NCI-H524 (cell line): ENCODE results near the gene LPCAT1.
"Not testable (repeated sequence)": the region's sequence is repeated elsewhere in the genome, so short reads cannot be mapped to it uniquely, and the experiment has no call there.

Experiments
- DNase-seq, 2 experiments: peaks; one replicate each; lab custom pipeline; 2025; lab: John Stamatoyannopoulos, UW

LPCAT1 gene

GRCh38 chr5:1522601-1523479 is 920 bp downstream of the LPCAT1 start:
- peak in 1 of 2 experiments; percentile 42 for DNase-seq

- peak; percentile 69 to 74 for DNase-seq
These were observed 1.8 kb downstream of the LPCAT1 start for GRCh38 chr5:1521671-1522600.

GRCh38 chr5:1520791-1521453 is 2.8 kb downstream of the LPCAT1 start:
- peak; percentile 94 to 98 for DNase-seq

- no peak for DNase-seq
These were observed 4.0 kb downstream of the LPCAT1 start for GRCh38 chr5:1519631-1520210.

GRCh38 chr5:1517838-1518237 is 5.9 kb downstream of the LPCAT1 start:
- no peak for DNase-seq

- no peak for DNase-seq
These were observed 6.9 kb downstream of the LPCAT1 start for GRCh38 chr5:1516615-1517601.

GRCh38 chr5:1515921-1516571 is 7.7 kb downstream of the LPCAT1 start:
- DNase-seq: no peak

GRCh38 chr5:1515311-1515920 is 8.3 kb downstream of the LPCAT1 start:
- DNase-seq: no peak

GRCh38 chr5:1514819-1515310 is 8.9 kb downstream of the LPCAT1 start:
- not testable (repeated sequence) for DNase-seq

- DNase-seq: no peak
These were observed 9.5 kb downstream of the LPCAT1 start for GRCh38 chr5:1514027-1514818.

GRCh38 chr5:1513326-1514026 is 10.3 kb downstream of the LPCAT1 start:
- no peak for DNase-seq

GRCh38 chr5:1512541-1513291 is 11.0 kb downstream of the LPCAT1 start:
- no peak for DNase-seq

GRCh38 chr5:1511651-1512540 is 11.9 kb downstream of the LPCAT1 start:
- DNase-seq: peak; percentile 72 to 89

- DNase-seq: no peak
These were observed 12.7 kb downstream of the LPCAT1 start for GRCh38 chr5:1511048-1511447.

GRCh38 chr5:1510631-1511030 is 13.1 kb downstream of the LPCAT1 start:
- no peak for DNase-seq

GRCh38 chr5:1510151-1510561 is 13.6 kb downstream of the LPCAT1 start:
- no peak for DNase-seq
